Measurements from ENCODE around the gene FRAT1. TPM values are rescaled to one million over a fixed set of nuclear protein-coding genes. Genes with fewer than 3 reads are reported as not detected.
"Not testable (repeated sequence)": the region's sequence is repeated elsewhere in the genome, so short reads cannot be mapped to it uniquely, and the experiment has no call there.

FRAT1 gene
- total and polyA plus RNA-seq, 2 of the 4 experiments (the other 2 are of a cell fraction), result 0.54 to 0.89 TPM

DNA sequence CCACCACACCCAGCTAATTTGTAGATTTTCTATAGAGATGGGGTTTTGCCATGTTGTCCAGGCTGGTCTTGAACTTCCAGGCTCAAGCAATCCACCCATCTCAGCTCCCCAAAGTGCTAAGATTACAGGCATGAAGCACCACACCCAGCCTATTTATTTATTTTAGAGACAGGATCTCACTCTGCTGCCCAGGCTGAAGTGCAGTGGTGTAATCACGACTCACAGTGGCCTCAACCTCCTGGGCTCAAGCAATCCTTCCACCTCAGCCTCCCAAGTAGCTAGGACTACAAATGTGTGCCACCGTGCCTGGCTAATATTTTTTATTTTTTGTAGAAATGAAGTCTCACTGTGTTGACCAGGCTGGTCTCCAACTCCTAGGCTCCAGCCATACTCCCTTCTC lies 22.3 kb downstream of the FRAT1 start:
- Histone ChIP-seq H3K14ac (replicated peaks; ENCODE audit: low read depth, low read length) (no peak overlapping the region), H3K4ac (ENCODE audit: low read depth, low read length) (no peak overlapping the region), H2AK9ac (replicated peaks; ENCODE audit: low read depth, low read length, poor library complexity) (no peak overlapping the region), H2AFZ (replicated peaks; ENCODE audit: low read length, poor library complexity) (no peak overlapping the region), H3K9ac (ENCODE audit: low read depth, low read length) (no peak overlapping the region), H3K18ac (ENCODE audit: low read depth, low read length) (no peak overlapping the region), H2BK20ac (ENCODE audit: low read depth, low read length) (no peak overlapping the region), H4K8ac (ENCODE audit: low read depth in 2 of 2, low read length in 2 of 2) (no peak overlapping the region), H3K4me2 (ENCODE audit: low read depth, low read length) (no peak overlapping the region), H2BK15ac (ENCODE audit: low read depth, low read length) (no peak overlapping the region), H3K27ac (ENCODE audit: insufficient read depth, low read length) (no peak overlapping the region), H3K36me3 (ENCODE audit: control insufficient read depth, insufficient read depth, low read length) (no peaks in the 10 kb centered on the region), H4K20me1 (ENCODE audit: insufficient read depth, low read length) (no peaks in the 10 kb centered on the region), H2BK5ac (ENCODE audit: low read depth, low read length, poor library complexity, severe bottlenecking) (no peak overlapping the region), H2BK120ac (ENCODE audit: low read depth, low read length) (no peak overlapping the region), H3K56ac (ENCODE audit: extremely low read depth, insufficient read depth, low read length) (no peak overlapping the region), H3K9me1 (ENCODE audit: insufficient read depth, low read length) (no peaks in the 10 kb centered on the region), H4K91ac (ENCODE audit: insufficient read depth, low read depth, low read length) (no peak overlapping the region), H4K5ac (ENCODE audit: low read depth, low read length) (no peak overlapping the region), H3K9me3 (ENCODE audit: control insufficient read depth, insufficient read depth, low read length) (no peaks in the 10 kb centered on the region), H2AK5ac (ENCODE audit: low read depth, low read length) (no peak overlapping the region), H3K79me1 (ENCODE audit: low read depth in 1 of 2, low read length in 2 of 2) (no peaks in the 10 kb centered on the region), H3K23ac (ENCODE audit: low read depth, low read length) (no peak overlapping the region), H3K27me3 (ENCODE audit: control insufficient read depth, insufficient read depth, low read length) (peaks cover 21% of the 10 kb centered on the region), H3K4me3 (ENCODE audit: insufficient read depth, low read depth, low read length) (no peak overlapping the region), H3K4me1 (ENCODE audit: control insufficient read depth, insufficient read depth, low read length) (no peaks in the 10 kb centered on the region)
- DNase-seq (no peak), ATAC-seq (ENCODE audit: low read depth) (no peak)
- dilution Hi-C loops (cut with HindIII; ENCODE audit: low sequenced_read_pairs, unreplicated experiment), result no loop called here
- TF ChIP-seq RAD21 (IDR thresholded peaks at IDR 0.05; ENCODE audit: low read length), result no peak
- no peak for TF ChIP-seq BHLHE40 (IDR thresholded peaks at IDR 0.05; ENCODE audit: low read depth, low read length)
- no peak for TF ChIP-seq FOS (IDR thresholded peaks at IDR 0.05; ENCODE audit: low read depth, low read length)
- TF ChIP-seq RCOR1 (IDR thresholded peaks at IDR 0.05; ENCODE audit: insufficient replicate concordance, low read length), result no peak
- no peak for TF ChIP-seq MXI1 (IDR thresholded peaks at IDR 0.05; ENCODE audit: borderline replicate concordance, low read depth, low read length)
- TF ChIP-seq, protein P1, sequence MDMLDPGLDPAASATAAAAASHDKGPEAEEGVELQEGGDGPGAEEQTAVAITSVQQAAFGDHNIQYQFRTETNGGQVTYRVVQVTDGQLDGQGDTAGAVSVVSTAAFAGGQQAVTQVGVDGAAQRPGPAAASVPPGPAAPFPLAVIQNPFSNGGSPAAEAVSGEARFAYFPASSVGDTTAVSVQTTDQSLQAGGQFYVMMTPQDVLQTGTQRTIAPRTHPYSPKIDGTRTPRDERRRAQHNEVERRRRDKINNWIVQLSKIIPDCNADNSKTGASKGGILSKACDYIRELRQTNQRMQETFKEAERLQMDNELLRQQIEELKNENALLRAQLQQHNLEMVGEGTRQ (IDR thresholded peaks at IDR 0.05; ENCODE audit: low read depth, low read length), result no peak
- TF ChIP-seq, protein P2, sequence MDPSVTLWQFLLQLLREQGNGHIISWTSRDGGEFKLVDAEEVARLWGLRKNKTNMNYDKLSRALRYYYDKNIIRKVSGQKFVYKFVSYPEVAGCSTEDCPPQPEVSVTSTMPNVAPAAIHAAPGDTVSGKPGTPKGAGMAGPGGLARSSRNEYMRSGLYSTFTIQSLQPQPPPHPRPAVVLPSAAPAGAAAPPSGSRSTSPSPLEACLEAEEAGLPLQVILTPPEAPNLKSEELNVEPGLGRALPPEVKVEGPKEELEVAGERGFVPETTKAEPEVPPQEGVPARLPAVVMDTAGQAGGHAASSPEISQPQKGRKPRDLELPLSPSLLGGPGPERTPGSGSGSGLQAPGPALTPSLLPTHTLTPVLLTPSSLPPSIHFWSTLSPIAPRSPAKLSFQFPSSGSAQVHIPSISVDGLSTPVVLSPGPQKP (IDR thresholded peaks at IDR 0.05; ENCODE audit: borderline replicate concordance, low read depth, low read length), result no peak
- ChIA-PET POLR2A (ENCODE audit: unreplicated experiment) (no interaction called here), CTCF (no interaction called here)
- no CpG with 5 or more reads among the region's 2 CpGs for WGBS, 2 experiments (ENCODE audit: extremely low coverage in 2 of 2, insufficient read length in 1 of 2)
- no TSS peak for BruUV-seq (replicated peaks)
- in situ Hi-C loops (cut with MboI; ENCODE audit: low sequenced_read_pairs), result no loop called here
- intact Hi-C loops (cut with micrococcal nuclease), result no loop called here

DNA sequence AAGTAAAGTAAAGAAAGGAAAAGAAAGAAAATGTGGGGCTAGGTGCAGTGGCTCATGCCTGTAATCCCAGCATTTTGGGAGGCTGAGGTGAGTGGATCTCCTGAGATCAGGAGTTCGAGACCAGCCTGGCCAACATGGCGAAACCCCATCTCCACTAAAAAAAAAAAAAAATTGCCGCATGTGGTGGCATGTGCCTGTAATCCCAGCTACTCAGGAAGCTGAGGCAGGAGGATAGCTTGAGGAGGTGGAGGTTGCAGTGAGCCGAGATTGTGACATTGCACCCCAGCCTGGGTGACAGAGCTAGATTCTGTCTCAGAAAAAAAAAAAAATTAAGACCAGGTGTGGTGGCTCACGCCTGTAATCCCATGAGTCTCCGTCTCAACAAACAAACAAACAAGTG lies 24.6 kb downstream of the FRAT1 start:
- H2BK5ac ChIP-seq (ENCODE audit: low read depth, low read length, poor library complexity, severe bottlenecking); dilution Hi-C loops (cut with HindIII; ENCODE audit: low sequenced_read_pairs, unreplicated experiment); H3K56ac ChIP-seq (ENCODE audit: extremely low read depth, insufficient read depth, low read length); H2BK120ac ChIP-seq (ENCODE audit: low read depth, low read length); H2AK9ac ChIP-seq (replicated peaks; ENCODE audit: low read depth, low read length, poor library complexity); H3K18ac ChIP-seq (ENCODE audit: low read depth, low read length); H4K5ac ChIP-seq (ENCODE audit: low read depth, low read length); BruUV-seq (replicated peaks); H3K27ac ChIP-seq (ENCODE audit: insufficient read depth, low read length); POLR2A ChIA-PET (ENCODE audit: unreplicated experiment); ATAC-seq (ENCODE audit: low read depth); H2BK15ac ChIP-seq (ENCODE audit: low read depth, low read length); H4K20me1 ChIP-seq (ENCODE audit: insufficient read depth, low read length); H3K14ac ChIP-seq (replicated peaks; ENCODE audit: low read depth, low read length); H2AK5ac ChIP-seq (ENCODE audit: low read depth, low read length); H3K9me3 ChIP-seq (ENCODE audit: control insufficient read depth, insufficient read depth, low read length); H4K91ac ChIP-seq (ENCODE audit: insufficient read depth, low read depth, low read length); H4K8ac ChIP-seq (ENCODE audit: low read depth in 2 of 2, low read length in 2 of 2); H3K27me3 ChIP-seq (ENCODE audit: control insufficient read depth, insufficient read depth, low read length); H3K23ac ChIP-seq (ENCODE audit: low read depth, low read length); H2AFZ ChIP-seq (replicated peaks; ENCODE audit: low read length, poor library complexity); in situ Hi-C loops (cut with MboI; ENCODE audit: low sequenced_read_pairs); H3K79me1 ChIP-seq (ENCODE audit: low read depth in 1 of 2, low read length in 2 of 2); H2BK20ac ChIP-seq (ENCODE audit: low read depth, low read length); H3K36me3 ChIP-seq (ENCODE audit: control insufficient read depth, insufficient read depth, low read length); H3K4ac ChIP-seq (ENCODE audit: low read depth, low read length); H3K9me1 ChIP-seq (ENCODE audit: insufficient read depth, low read length); H3K4me3 ChIP-seq (ENCODE audit: insufficient read depth, low read depth, low read length); intact Hi-C loops (cut with micrococcal nuclease); H3K4me2 ChIP-seq (ENCODE audit: low read depth, low read length); H3K4me1 ChIP-seq (ENCODE audit: control insufficient read depth, insufficient read depth, low read length); H3K9ac ChIP-seq (ENCODE audit: low read depth, low read length); DNase-seq: not testable (repeated sequence)
- CTCF ChIA-PET, result interaction anchor here (0.6 kb wide), 1 partner anchor 1533 kb away, joined by 8 read pairs; no protein-coding TSS in a partner anchor
- WGBS, 2 experiments (ENCODE audit: extremely low coverage in 2 of 2, insufficient read length in 1 of 2), result 100% methylated on average over 1 of the region's 6 CpGs; no CpG with 5 or more reads in 1 of the 2 experiments

All from IMR-90 (cell line).